BLaER1 (cell line): ENCODE measurements around the gene TEX44.

ENCODE experiments used
- H3K27ac ChIP-seq: shearing (Covaris generic); formaldehyde crosslinking; 2 replicates; pipeline ENCODE4 v1.8.1; 2022
- H3K27me3 ChIP-seq: shearing (Covaris generic); formaldehyde crosslinking; 2 replicates; pipeline ENCODE4 v1.8.1; 2022
- H3K36me3 ChIP-seq: shearing (Covaris generic); formaldehyde crosslinking; 2 replicates; pipeline ENCODE4 v1.8.1; 2022
- H3K4me1 ChIP-seq: shearing (Covaris generic); formaldehyde crosslinking; 2 replicates; pipeline ENCODE4 v1.8.1; 2022
- H3K4me2 ChIP-seq: shearing (Covaris generic); formaldehyde crosslinking; 2 replicates; pipeline ENCODE4 v1.8.1; 2022
- H3K4me3 ChIP-seq: shearing (Covaris generic); formaldehyde crosslinking; 2 replicates; pipeline ENCODE4 v1.8.1; 2022
- H3K9ac ChIP-seq: shearing (Covaris generic); formaldehyde crosslinking; 2 replicates; pipeline ENCODE4 v1.8.1; 2022
- H3K9me3 ChIP-seq: shearing (Covaris generic); formaldehyde crosslinking; 2 replicates; pipeline ENCODE4 v1.8.1; 2022
- H4K20me1 ChIP-seq: shearing (Covaris generic); formaldehyde crosslinking; 2 replicates; pipeline ENCODE4 v1.8.1; 2022
- Cebpa-rat ChIP-seq: shearing (Covaris generic); IDR thresholded peaks from 2 replicates; pipeline ENCODE4 v1.8.1; 2022

Gene TEX44

GRCh38 chr2:231627384-231628120 is 34.9 kb downstream of the TEX44 start:
- no peaks in the 10 kb centered on the region for H3K9me3 ChIP-seq
- no peaks in the 10 kb centered on the region for H3K27me3 ChIP-seq
- peak overlapping the region; percentile 69 for H3K9ac ChIP-seq
- H3K36me3 ChIP-seq = no peaks in the 10 kb centered on the region
- H4K20me1 ChIP-seq = no peaks in the 10 kb centered on the region
- no peak for TF ChIP-seq Cebpa-rat
- peaks cover 42% of the 10 kb centered on the region for H3K4me1 ChIP-seq
- no peak overlapping the region for H3K4me3 ChIP-seq
- peak overlapping the region; percentile 68 for H3K4me2 ChIP-seq
- peak overlapping the region; percentile 71 for H3K27ac ChIP-seq

- H4K20me1 ChIP-seq = no peaks in the 10 kb centered on the region
- peak overlapping the region; percentile 48 for H3K27ac ChIP-seq
- H3K9me3 ChIP-seq = no peaks in the 10 kb centered on the region
- H3K4me3 ChIP-seq = no peak overlapping the region
- no peak for TF ChIP-seq Cebpa-rat
- no peaks in the 10 kb centered on the region for H3K36me3 ChIP-seq
- H3K4me2 ChIP-seq = peak overlapping the region; percentile 55
- 0 out of 2 replicates have a peak overlapping the region, but pooled peaks have one; percentile 48 for H3K9ac ChIP-seq
- H3K27me3 ChIP-seq = no peaks in the 10 kb centered on the region
- peaks cover 46% of the 10 kb centered on the region for H3K4me1 ChIP-seq
Observed at GRCh38 chr2:231632559-231633142, 40.0 kb downstream of the TEX44 start.

GRCh38 chr2:231633241-231633976 is 40.7 kb downstream of the TEX44 start:
- Histone ChIP-seq H3K9me3 (no peaks in the 10 kb centered on the region), H3K27me3 (no peaks in the 10 kb centered on the region), H3K4me3 (no peak overlapping the region), H3K4me1 (peaks cover 46% of the 10 kb centered on the region), H3K4me2 (peak overlapping the region; percentile 55), H4K20me1 (no peaks in the 10 kb centered on the region), H3K9ac (peak overlapping the region; percentile 48; the same call in 1 of the 2 replicates), H3K27ac (peak overlapping the region; percentile 48), H3K36me3 (no peaks in the 10 kb centered on the region)
- no peak for TF ChIP-seq Cebpa-rat

GRCh38 chr2:231634412-231634811 is 41.7 kb downstream of the TEX44 start:
- Histone ChIP-seq H3K4me2 (no peak overlapping the region), H3K4me3 (no peak overlapping the region), H3K27ac (peak overlapping the region; percentile 51), H3K27me3 (no peaks in the 10 kb centered on the region), H3K36me3 (no peaks in the 10 kb centered on the region), H3K9me3 (no peaks in the 10 kb centered on the region), H3K9ac (no peak overlapping the region), H4K20me1 (no peaks in the 10 kb centered on the region), H3K4me1 (peaks cover 48% of the 10 kb centered on the region)
- TF ChIP-seq Cebpa-rat = no peak

- H4K20me1 ChIP-seq = no peaks in the 10 kb centered on the region
- H3K4me1 ChIP-seq = peaks cover 56% of the 10 kb centered on the region
- no peak for TF ChIP-seq Cebpa-rat
- H3K9me3 ChIP-seq = no peaks in the 10 kb centered on the region
- no peaks in the 10 kb centered on the region for H3K27me3 ChIP-seq
- peak overlapping the region; percentile 51 for H3K27ac ChIP-seq
- H3K4me3 ChIP-seq = no peak overlapping the region
- no peaks in the 10 kb centered on the region for H3K36me3 ChIP-seq
- H3K4me2 ChIP-seq = no peak overlapping the region
- H3K9ac ChIP-seq = no peak overlapping the region
Observed at GRCh38 chr2:231634951-231635875, 42.5 kb downstream of the TEX44 start.

- Histone ChIP-seq H3K27ac (peak overlapping the region; percentile 89), H3K4me3 (no peak overlapping the region), H3K36me3 (no peaks in the 10 kb centered on the region), H3K9ac (peak overlapping the region; percentile 28; the same call in 1 of the 2 replicates), H3K27me3 (no peaks in the 10 kb centered on the region), H3K9me3 (no peaks in the 10 kb centered on the region), H4K20me1 (no peaks in the 10 kb centered on the region), H3K4me1 (peaks cover 78% of the 10 kb centered on the region), H3K4me2 (peak overlapping the region; percentile 89)
- TF ChIP-seq Cebpa-rat = no peak
Observed at GRCh38 chr2:231640241-231640640, 47.6 kb downstream of the TEX44 start.

- H3K36me3 ChIP-seq = no peaks in the 10 kb centered on the region
- no peaks in the 10 kb centered on the region for H3K27me3 ChIP-seq
- peaks cover 82% of the 10 kb centered on the region for H3K4me1 ChIP-seq
- peak overlapping the region; percentile 89 for H3K4me2 ChIP-seq
- H3K9ac ChIP-seq = peak overlapping the region; percentile 28; the same call in 1 of the 2 replicates
- peak overlapping the region; percentile 89 for H3K27ac ChIP-seq
- no peak overlapping the region for H3K4me3 ChIP-seq
- no peaks in the 10 kb centered on the region for H3K9me3 ChIP-seq
- TF ChIP-seq Cebpa-rat = no peak
- H4K20me1 ChIP-seq = no peaks in the 10 kb centered on the region
Observed at GRCh38 chr2:231640641-231641111, 48.0 kb downstream of the TEX44 start.

GRCh38 chr2:231642631-231643494 is 50.2 kb downstream of the TEX44 start:
- H3K4me1 ChIP-seq = peaks cover 98% of the 10 kb centered on the region
- H3K4me3 ChIP-seq = peak overlapping the region; percentile 54
- peak overlapping the region; percentile 89 for H3K27ac ChIP-seq
- no peaks in the 10 kb centered on the region for H3K36me3 ChIP-seq
- peak overlapping the region; percentile 89 for H3K4me2 ChIP-seq
- no peak for TF ChIP-seq Cebpa-rat
- peak overlapping the region; percentile 71 for H3K9ac ChIP-seq
- no peaks in the 10 kb centered on the region for H3K9me3 ChIP-seq
- H4K20me1 ChIP-seq = no peaks in the 10 kb centered on the region
- H3K27me3 ChIP-seq = no peaks in the 10 kb centered on the region
